GM18505 (cell line): ENCODE measurements around the gene CCNB1.
"Not testable (repeated sequence)": the region's sequence is repeated elsewhere in the genome, so short reads cannot be mapped to it uniquely, and the experiment has no call there.

Experiments
- ATAC-seq: cut with Tn5 transposase; IDR thresholded peaks from one replicate; pipeline ENCODE4 v1.9.1; 2021; ENCODE audit not compliant: unreplicated experiment
- POLR2A ChIP-seq: IDR thresholded peaks from 4 replicates; pipeline ENCODE4 v1.6.1; 2011; ENCODE audit warnings: borderline replicate concordance; ENCODE audit not compliant: insufficient read depth, insufficient read length; ENCODE audit errors: extremely low read depth

Gene CCNB1

GRCh38 chr5:69166686-69167492 is at the start of gene CCNB1:
TSS of gene CCNB1 (plus strand) at chr5:69167150. CDS start at chr5:69167263, 113 bp downstream.
- peak; percentile 99 for ATAC-seq
- peak; percentile 74 for TF ChIP-seq POLR2A

GRCh38 chr5:69129413-69129812 is 37.5 kb upstream of the CCNB1 start:
- ATAC-seq = no peak
- no peak for TF ChIP-seq POLR2A

- no peak for TF ChIP-seq POLR2A
- ATAC-seq = no peak
These were observed 36.7 kb upstream of the CCNB1 start for GRCh38 chr5:69130241-69130640.

GRCh38 chr5:69131304-69131703 is 35.6 kb upstream of the CCNB1 start:
- TF ChIP-seq POLR2A = no peak
- no peak for ATAC-seq

- ATAC-seq = no peak
- no peak for TF ChIP-seq POLR2A
These were observed 32.8 kb upstream of the CCNB1 start for GRCh38 chr5:69134126-69134525.

- TF ChIP-seq POLR2A = no peak
- peak; percentile 96 for ATAC-seq
These were observed 30.7 kb upstream of the CCNB1 start for GRCh38 chr5:69136293-69136692.

GRCh38 chr5:69137208-69137607 is 29.7 kb upstream of the CCNB1 start:
- ATAC-seq = not testable (repeated sequence)

- ATAC-seq = no peak
- TF ChIP-seq POLR2A = no peak
These were observed 29.1 kb upstream of the CCNB1 start for GRCh38 chr5:69137807-69138206.

GRCh38 chr5:69138766-69139165 is 28.2 kb upstream of the CCNB1 start:
- no peak for TF ChIP-seq POLR2A
- no peak for ATAC-seq

- ATAC-seq = not testable (repeated sequence)
These were observed 26.7 kb upstream of the CCNB1 start for GRCh38 chr5:69140239-69140638.

GRCh38 chr5:69140827-69141226 is 26.1 kb upstream of the CCNB1 start:
- TF ChIP-seq POLR2A = no peak
- ATAC-seq = no peak

GRCh38 chr5:69148576-69148975 is 18.4 kb upstream of the CCNB1 start:
- ATAC-seq = not testable (repeated sequence)

GRCh38 chr5:69148981-69149675 is 17.8 kb upstream of the CCNB1 start:
- ATAC-seq = no peak

GRCh38 chr5:69149676-69150010 is 17.3 kb upstream of the CCNB1 start:
- no peak for TF ChIP-seq POLR2A
- ATAC-seq = no peak

More at GRCh38 chr5:69148981-69149675, 17.8 kb upstream of the CCNB1 start:
- no peak for TF ChIP-seq POLR2A
